Keratinocyte (primary cell): ENCODE results near the gene NEU4. TPM values are rescaled to one million over a fixed set of nuclear protein-coding genes. Genes with fewer than 3 reads are reported as not detected.

Experiments
- DNase-seq: peaks from one replicate; pipeline ENCODE4 v3.0.0-alpha.2; 2011; ENCODE audit warnings: low read depth, missing footprints, low spot score
- FAIRE-seq: peaks from 2 replicates; lab custom pipeline; 2011; peaks lifted over from hg19 to GRCh38; lab: Jason Lieb, UNC
- H2AFZ ChIP-seq: 2 replicates; pipeline ENCODE4 v1.6.0; 2012; ENCODE audit warnings: low read length, control low read depth, inconsistent platforms; ENCODE audit not compliant: control insufficient read depth
- H3K27ac ChIP-seq: 2 replicates; pipeline ENCODE4 v1.5.1; 2011; ENCODE audit warnings: low read length; ENCODE audit not compliant: control insufficient read depth, insufficient read depth
- H3K27me3 ChIP-seq: 3 replicates; pipeline ENCODE4 v1.6.0; 2011; ENCODE audit warnings: low read length; ENCODE audit not compliant: control insufficient read depth, insufficient read depth; ENCODE audit errors: extremely low read depth
- H3K36me3 ChIP-seq, 2 experiments: 2 replicates in 1 of 2; 3 replicates in 1 of 2; pipeline ENCODE4 v1.5.1; 2011; ENCODE audit warnings: low read length in 2 of 2, mild to moderate bottlenecking in 1 of 2; ENCODE audit not compliant: control insufficient read depth in 2 of 2, insufficient read depth in 2 of 2; ENCODE audit errors: extremely low read depth in 1 of 2
- H3K4me1 ChIP-seq: 3 replicates; pipeline ENCODE4 v1.5.1; 2011; ENCODE audit warnings: low read length; ENCODE audit not compliant: control insufficient read depth, insufficient read depth; ENCODE audit errors: extremely low read depth
- H3K4me2 ChIP-seq: 3 replicates; pipeline ENCODE4 v1.6.0; 2011; ENCODE audit warnings: low read depth, low read length; ENCODE audit not compliant: control insufficient read depth, insufficient read depth; ENCODE audit errors: extremely low read depth
- H3K4me3 ChIP-seq, 3 experiments: fragments of 200-600 bp in 1 of 3; sonication (generic) in 1 of 3; 2 replicates in 2 of 3; 3 replicates in 1 of 3; pipeline ENCODE4 v1.5.1; 2011 to 2016; ENCODE audit warnings: low read length in 3 of 3, mild to moderate bottlenecking in 3 of 3, control low read depth in 2 of 3, inconsistent platforms in 1 of 3, low read depth in 1 of 3, mixed read lengths in 1 of 3, mixed run types in 1 of 3, moderate library complexity in 1 of 3; ENCODE audit not compliant: control insufficient read depth in 2 of 3, insufficient read depth in 2 of 3; ENCODE audit errors: extremely low read depth in 1 of 3
- H3K79me2 ChIP-seq: 2 replicates; pipeline ENCODE4 v1.6.0; 2012; ENCODE audit warnings: low read length; ENCODE audit not compliant: control insufficient read depth, insufficient read depth
- H3K9ac ChIP-seq: 3 replicates; pipeline ENCODE4 v1.6.0; 2011; ENCODE audit warnings: low read length; ENCODE audit not compliant: control insufficient read depth, insufficient read depth; ENCODE audit errors: extremely low read depth
- H3K9me1 ChIP-seq: 3 replicates; pipeline ENCODE4 v1.6.0; 2011; ENCODE audit warnings: low read length; ENCODE audit not compliant: control insufficient read depth, insufficient read depth; ENCODE audit errors: extremely low read depth
- H3K9me3 ChIP-seq: 2 replicates; pipeline ENCODE4 v1.5.1; 2012; ENCODE audit warnings: low read depth, low read length; ENCODE audit not compliant: control insufficient read depth
- H4K20me1 ChIP-seq: 3 replicates; pipeline ENCODE4 v1.6.0; 2011; ENCODE audit warnings: low read length; ENCODE audit not compliant: control insufficient read depth, insufficient read depth; ENCODE audit errors: extremely low read depth
- EZH2 ChIP-seq: IDR thresholded peaks from one replicate; pipeline ENCODE4 v1.6.1; 2012; ENCODE audit warnings: inconsistent platforms, mild to moderate bottlenecking, low read length, moderate library complexity
- dilution Hi-C: fragments of 300-500 bp; cut with MboI; formaldehyde crosslinking; loops from one replicate; pipeline ENCODE4 v1.7.0; 2020; ENCODE audit warnings: low sequenced_read_pairs; ENCODE audit not compliant: extremely low pct_ligation_motif_present
- polyA plus RNA-seq, 5 experiments: library from polyadenylated mRNA; depleted of rRNA in 3 of 5; stranded (reverse) in 3 of 5; stranded (forward) in 1 of 5; unstranded in 1 of 5; fragments of >200 nt; gene quantifications; 1 replicate in 1 of 5; 2 replicates in 3 of 5; 3 replicates in 1 of 5; pipeline versions ENCODE4 v1.2.1 to v1.2.3, GENCODE V29; 2011 to 2012; ENCODE audit warnings: missing spikeins in 2 of 5, low read depth in 1 of 5, low replicate concordance in 1 of 5
- TF ChIP-seq, protein P1 (sequence below), 3 experiments: IDR thresholded peaks in 1 of 3; conservative IDR thresholded peaks in 1 of 3; optimal IDR thresholded peaks in 1 of 3; 2 replicates in 2 of 3; 3 replicates in 1 of 3; pipeline versions ENCODE3 to v1.5.1; 2011; ENCODE audit warnings: low read length in 3 of 3, mild to moderate bottlenecking in 3 of 3, moderate library complexity in 2 of 3, control low read depth in 1 of 3, inconsistent platforms in 1 of 3; ENCODE audit not compliant: insufficient read depth in 2 of 3; ENCODE audit errors: extremely low read depth in 1 of 3

NEU4 gene
- polyA plus RNA-seq, 1 donor (not counting 4 experiments of a cell fraction or from before 2014, with no cell fraction given) = not detected

GRCh38 chr2:241857572-241858121, 48.7 kb downstream of the NEU4 start:
- no peak for TF ChIP-seq EZH2
- TF ChIP-seq, protein P1, sequence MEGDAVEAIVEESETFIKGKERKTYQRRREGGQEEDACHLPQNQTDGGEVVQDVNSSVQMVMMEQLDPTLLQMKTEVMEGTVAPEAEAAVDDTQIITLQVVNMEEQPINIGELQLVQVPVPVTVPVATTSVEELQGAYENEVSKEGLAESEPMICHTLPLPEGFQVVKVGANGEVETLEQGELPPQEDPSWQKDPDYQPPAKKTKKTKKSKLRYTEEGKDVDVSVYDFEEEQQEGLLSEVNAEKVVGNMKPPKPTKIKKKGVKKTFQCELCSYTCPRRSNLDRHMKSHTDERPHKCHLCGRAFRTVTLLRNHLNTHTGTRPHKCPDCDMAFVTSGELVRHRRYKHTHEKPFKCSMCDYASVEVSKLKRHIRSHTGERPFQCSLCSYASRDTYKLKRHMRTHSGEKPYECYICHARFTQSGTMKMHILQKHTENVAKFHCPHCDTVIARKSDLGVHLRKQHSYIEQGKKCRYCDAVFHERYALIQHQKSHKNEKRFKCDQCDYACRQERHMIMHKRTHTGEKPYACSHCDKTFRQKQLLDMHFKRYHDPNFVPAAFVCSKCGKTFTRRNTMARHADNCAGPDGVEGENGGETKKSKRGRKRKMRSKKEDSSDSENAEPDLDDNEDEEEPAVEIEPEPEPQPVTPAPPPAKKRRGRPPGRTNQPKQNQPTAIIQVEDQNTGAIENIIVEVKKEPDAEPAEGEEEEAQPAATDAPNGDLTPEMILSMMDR (optimal IDR thresholded peaks at IDR 0.05 in 1 of 3, IDR thresholded peaks at IDR 0.05 in 1 of 3, conservative IDR thresholded peaks at IDR 0.05 in 1 of 3; ENCODE audit: extremely low read depth in 1 of 3, insufficient read depth in 2 of 3, low read length in 3 of 3) = no peak
- dilution Hi-C loops = no loop called here
- H3K9me3 ChIP-seq = no peaks in the 10 kb centered on the region
- no peak overlapping the region for H2AFZ ChIP-seq
- no peaks in the 10 kb centered on the region for H3K36me3 ChIP-seq
- H3K27ac ChIP-seq = no peak overlapping the region
- H3K4me3 ChIP-seq = no peak overlapping the region
- no peak overlapping the region for H3K9ac ChIP-seq
- no peaks in the 10 kb centered on the region for H3K9me1 ChIP-seq
- DNase-seq (no peak), FAIRE-seq (no peak)
- no peak overlapping the region for H3K4me2 ChIP-seq
- H3K27me3 ChIP-seq = peaks cover 30% of the 10 kb centered on the region
- peaks cover 5% of the 10 kb centered on the region for H3K4me1 ChIP-seq
- H3K79me2 ChIP-seq = no peaks in the 10 kb centered on the region
- H4K20me1 ChIP-seq = no peaks in the 10 kb centered on the region

DNA sequence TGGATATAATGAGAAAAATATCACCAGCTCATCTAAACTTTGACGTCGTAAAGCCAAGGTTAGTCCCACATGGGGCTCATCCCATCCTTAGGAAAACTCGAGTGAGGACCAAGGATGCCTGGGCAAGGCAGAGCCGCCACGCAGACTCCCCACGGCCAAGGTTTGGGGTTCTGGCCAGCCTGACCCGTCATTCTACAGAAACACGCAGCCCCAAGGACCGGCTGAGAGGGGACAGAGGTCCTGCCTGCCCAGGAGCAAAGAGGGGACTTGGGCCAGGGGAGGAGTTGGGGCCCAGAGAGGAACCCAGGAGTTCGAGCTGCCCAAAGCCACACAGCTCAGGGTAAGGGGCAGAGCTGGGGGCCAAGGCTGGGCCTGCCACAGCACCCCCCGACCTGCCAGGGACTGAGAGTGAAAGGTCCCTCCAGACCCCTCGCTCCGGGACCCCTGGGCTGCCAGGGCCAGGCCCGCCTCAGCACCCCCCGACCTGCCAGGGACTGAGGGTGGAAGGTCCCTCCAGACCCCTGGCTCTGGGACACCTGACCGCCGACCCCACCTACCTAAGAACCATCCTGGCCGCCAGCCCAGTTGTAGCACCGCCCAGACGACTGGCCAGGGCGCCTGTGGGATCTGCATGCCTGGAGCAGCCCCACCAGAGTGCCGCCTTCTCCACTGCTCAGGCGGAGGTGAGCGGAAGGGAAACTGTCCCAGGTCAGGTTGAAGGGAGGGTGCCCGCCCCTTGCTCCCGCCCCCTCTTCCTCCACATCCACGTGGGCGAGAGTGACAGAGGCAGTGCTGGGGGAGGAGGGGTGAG, 49.4 kb downstream of the NEU4 start, which contains the start of gene PDCD1:
PDCD1 (minus strand) TSS at position 689 of the 811 bp plus-strand sequence; CDS start at position 633, 56 bp downstream.
- H3K27me3 ChIP-seq = peaks cover 36% of the 10 kb centered on the region
- DNase-seq = no peak
- peak within 1 kb of the TSS; percentile 67 for H3K4me2 ChIP-seq
- peak within 1 kb of the TSS in 1 of 3 experiments; percentile 32 for H3K4me3 ChIP-seq
- no peaks in the 10 kb centered on the region for H3K36me3 ChIP-seq
- no peak for FAIRE-seq
- H2AFZ ChIP-seq = peak within 1 kb of the TSS; percentile 44
- TF ChIP-seq, protein P1 (optimal IDR thresholded peaks at IDR 0.05 in 1 of 3, IDR thresholded peaks at IDR 0.05 in 1 of 3, conservative IDR thresholded peaks at IDR 0.05 in 1 of 3; ENCODE audit: extremely low read depth in 1 of 3, insufficient read depth in 2 of 3, low read length in 3 of 3) = no peak
- TF ChIP-seq EZH2 = no peak
- no peak within 1 kb of the TSS for H3K27ac ChIP-seq
- no peaks in the 10 kb centered on the region for H3K9me3 ChIP-seq
- no peak within 1 kb of the TSS for H3K9ac ChIP-seq
- H3K9me1 ChIP-seq = no peaks in the 10 kb centered on the region
- dilution Hi-C loops = no loop called here
- peaks cover 5% of the 10 kb centered on the region for H3K4me1 ChIP-seq
- no peaks in the 10 kb centered on the region for H4K20me1 ChIP-seq
- H3K79me2 ChIP-seq = no peaks in the 10 kb centered on the region
